ENCODE data around the gene ERAP2. TPM values are rescaled to one million over a fixed set of nuclear protein-coding genes. Genes with fewer than 3 reads are reported as not detected.

Gene ERAP2
- total RNA-seq, 2 experiments from 2014 or later: 43.0 to 44.5 TPM

DNA sequence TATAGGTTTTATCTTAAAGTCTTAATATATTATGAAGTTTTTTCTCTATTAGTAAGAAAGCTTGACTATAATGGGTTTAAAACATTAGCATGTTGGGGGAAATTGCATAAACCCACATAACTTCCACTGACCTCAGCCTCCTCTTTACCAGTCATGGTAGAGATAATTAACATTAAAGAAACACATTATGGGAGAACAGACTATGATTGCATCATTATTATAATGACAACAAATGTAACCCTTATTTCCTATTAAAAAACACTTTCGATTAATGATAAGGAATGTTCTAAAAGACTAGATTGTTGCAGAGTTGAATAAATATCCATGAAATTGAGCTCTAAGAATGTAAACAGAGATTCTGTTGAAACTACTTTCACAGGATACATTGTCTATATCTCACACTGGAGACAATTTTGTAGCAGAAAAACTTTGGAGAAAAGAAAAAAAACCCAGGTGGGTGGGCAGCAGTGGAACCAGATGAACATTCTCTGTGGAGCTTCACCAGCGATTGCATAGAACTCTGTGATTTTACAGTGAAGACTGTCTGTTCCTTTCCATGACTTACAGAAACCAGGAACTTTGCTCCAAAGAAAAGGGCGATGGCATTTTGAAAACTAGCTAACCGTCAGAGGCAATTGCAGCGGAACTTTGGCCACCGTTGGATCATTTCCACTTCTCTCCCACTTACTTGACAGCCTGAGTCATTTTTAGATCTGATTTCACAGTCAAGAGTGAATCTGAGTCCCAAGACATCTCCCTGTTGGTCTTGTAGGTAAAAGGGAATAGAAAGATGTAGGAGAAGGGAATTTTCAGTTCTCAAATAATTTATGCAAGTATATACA, 21.0 kb upstream of the ERAP2 start:
- CTCF ChIA-PET: interaction anchor here (1.1 to 1.5 kb wide), 2 partner anchors 10 to 14 kb away, joined by 3 to 7 read pairs; no protein-coding TSS in a partner anchor
- intact Hi-C loops (cut with micrococcal nuclease): no loop called here
- H3K9me3 Mint-ChIP-seq: no peaks in the 10 kb centered on the region
- DNase-seq (no peak), ATAC-seq (no peak)
- H3K36me3 Mint-ChIP-seq (ENCODE audit: low read depth): no peaks in the 10 kb centered on the region
- H3K27ac Mint-ChIP-seq: no peak overlapping the region
- POLR2A ChIA-PET: interaction anchor here (1.1 kb wide), 1 partner anchor 47 kb away, joined by 3 read pairs; no protein-coding TSS in a partner anchor
- no peaks in the 10 kb centered on the region for H3K4me1 Mint-ChIP-seq (ENCODE audit: low read depth)
- TF ChIP-seq CTCF (IDR thresholded peaks at IDR 0.05): no peak
- no peaks in the 10 kb centered on the region for H3K27me3 Mint-ChIP-seq
- no peak overlapping the region for H3K4me3 Mint-ChIP-seq

DNA sequence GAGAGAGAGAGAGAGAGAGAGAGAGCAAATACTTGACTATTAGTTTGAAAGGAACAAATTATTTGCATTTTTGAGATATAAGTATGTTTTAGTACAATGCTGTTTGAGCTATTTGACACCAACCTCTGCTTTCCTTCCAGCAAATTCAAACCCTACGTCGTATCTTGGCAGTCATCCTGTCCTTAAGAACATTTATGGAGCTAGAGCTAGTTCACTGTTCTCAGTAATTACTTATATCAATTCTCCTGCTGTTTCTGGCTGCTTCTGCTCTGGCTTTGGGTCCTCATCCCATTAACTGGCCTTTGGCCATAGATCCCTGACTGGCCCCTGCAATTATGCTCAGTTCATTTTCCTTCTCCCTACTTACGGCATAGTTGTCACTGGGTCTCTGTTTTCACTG, 19.9 kb upstream of the ERAP2 start:
- TF ChIP-seq CTCF (IDR thresholded peaks at IDR 0.05): no peak
- Mint-ChIP-seq H3K36me3 (ENCODE audit: low read depth) (no peaks in the 10 kb centered on the region), H3K27me3 (no peaks in the 10 kb centered on the region), H3K4me1 (ENCODE audit: low read depth) (peaks cover 5% of the 10 kb centered on the region), H3K9me3 (no peaks in the 10 kb centered on the region), H3K4me3 (no peak overlapping the region), H3K27ac (no peak overlapping the region)
- CTCF ChIA-PET: interaction anchor here (0.8 to 4.0 kb wide), 3 partner anchors 8 to 17 kb away, joined by 3 to 22 read pairs (median 3); no protein-coding TSS in a partner anchor
- DNase-seq: no peak
- POLR2A ChIA-PET: no interaction called here
- intact Hi-C loops (cut with micrococcal nuclease): no loop called here
- ATAC-seq: no peak

DNA sequence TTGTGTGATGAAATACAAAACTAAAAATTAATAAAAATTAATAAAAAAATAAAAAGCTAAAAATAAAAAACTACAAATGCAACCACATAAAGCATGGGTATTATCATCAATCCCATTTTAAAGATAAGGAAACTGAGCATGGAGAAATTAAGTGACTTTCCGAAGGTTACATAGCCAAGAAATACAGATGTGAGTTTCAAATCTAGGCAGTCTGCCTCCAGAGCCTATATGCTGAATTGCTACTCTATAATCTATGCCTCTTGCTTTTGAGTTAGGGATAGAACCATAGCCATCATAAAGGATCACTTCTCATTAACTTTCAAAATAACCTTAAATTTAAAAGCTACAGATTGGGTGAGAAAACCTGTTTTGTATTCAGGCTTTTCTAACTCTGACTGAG, 18.8 kb upstream of the ERAP2 start:
- H3K9me3 Mint-ChIP-seq: no peaks in the 10 kb centered on the region
- TF ChIP-seq CTCF (IDR thresholded peaks at IDR 0.05): no peak
- ChIA-PET CTCF (interaction anchor here (1.0 to 4.0 kb wide), 6 partner anchors 11 to 304 kb away, joined by 3 to 22 read pairs (median 4); no protein-coding TSS in a partner anchor), POLR2A (interaction anchor here (0.7 kb wide), 1 partner anchor 24 kb away, joined by 3 read pairs; no protein-coding TSS in a partner anchor)
- no peak overlapping the region for H3K4me3 Mint-ChIP-seq
- no peak for DNase-seq
- H3K27me3 Mint-ChIP-seq: no peaks in the 10 kb centered on the region
- no peak overlapping the region for H3K27ac Mint-ChIP-seq
- ATAC-seq: no peak
- intact Hi-C loops (cut with micrococcal nuclease): no loop called here
- H3K4me1 Mint-ChIP-seq (ENCODE audit: low read depth): peaks cover 5% of the 10 kb centered on the region
- H3K36me3 Mint-ChIP-seq (ENCODE audit: low read depth): no peaks in the 10 kb centered on the region

DNA sequence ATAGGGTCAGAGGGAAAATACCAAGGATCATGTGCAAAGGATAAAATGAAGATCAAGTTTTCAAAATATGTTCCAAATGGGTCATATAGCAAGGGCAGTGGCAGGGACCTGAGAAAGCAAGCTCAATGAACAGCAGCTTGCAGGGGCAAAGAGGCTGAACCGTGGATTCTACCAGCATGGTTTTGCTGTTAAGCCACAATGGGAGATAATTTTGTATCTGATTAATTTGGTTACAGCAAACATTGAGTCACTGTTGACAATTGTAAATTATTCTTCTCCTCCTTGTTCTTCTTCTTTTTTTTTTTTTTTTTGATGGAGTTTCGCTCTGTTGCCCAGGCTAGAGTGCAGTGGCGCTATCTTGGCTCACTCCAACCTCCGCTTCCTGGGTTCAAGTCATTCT, 18.4 kb upstream of the ERAP2 start:
- ATAC-seq (no peak), DNase-seq (no peak)
- H3K9me3 Mint-ChIP-seq: no peaks in the 10 kb centered on the region
- H3K27me3 Mint-ChIP-seq: no peaks in the 10 kb centered on the region
- no peak for TF ChIP-seq CTCF (IDR thresholded peaks at IDR 0.05)
- H3K27ac Mint-ChIP-seq: no peak overlapping the region
- peaks cover 7% of the 10 kb centered on the region for H3K4me1 Mint-ChIP-seq (ENCODE audit: low read depth)
- no peaks in the 10 kb centered on the region for H3K36me3 Mint-ChIP-seq (ENCODE audit: low read depth)
- intact Hi-C loops (cut with micrococcal nuclease): no loop called here
- ChIA-PET CTCF (interaction anchor here (1.0 to 4.0 kb wide), 7 partner anchors 11 to 304 kb away, joined by 3 to 22 read pairs (median 4); partner anchors contain the start of gene LIX1), POLR2A (interaction anchor here (0.7 kb wide), 1 partner anchor 25 kb away, joined by 3 read pairs; no protein-coding TSS in a partner anchor)
- H3K4me3 Mint-ChIP-seq: no peak overlapping the region

DNA sequence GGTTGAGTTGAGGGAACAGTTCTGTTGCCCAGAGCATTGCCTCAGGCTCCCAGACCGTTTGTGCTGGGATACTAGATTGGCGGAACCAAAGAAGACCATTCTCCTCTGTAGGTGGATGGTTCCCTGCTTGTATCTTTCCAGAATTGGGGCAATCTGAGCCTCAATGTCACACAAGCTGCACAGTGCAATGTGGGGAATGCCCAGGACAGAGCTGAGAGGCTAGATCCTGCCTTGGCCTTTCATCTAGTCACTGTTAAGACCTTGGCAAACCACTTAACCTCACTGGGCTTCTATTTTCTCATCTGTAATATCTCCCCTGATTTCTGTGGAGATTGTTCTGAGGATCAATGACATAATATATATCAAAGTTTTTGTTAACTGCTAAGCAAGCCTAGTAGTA, 16.9 kb upstream of the ERAP2 start:
- Mint-ChIP-seq H3K9me3 (no peaks in the 10 kb centered on the region), H3K4me1 (ENCODE audit: low read depth) (peaks cover 9% of the 10 kb centered on the region), H3K27ac (no peak overlapping the region), H3K36me3 (ENCODE audit: low read depth) (no peaks in the 10 kb centered on the region), H3K27me3 (no peaks in the 10 kb centered on the region), H3K4me3 (no peak overlapping the region)
- intact Hi-C loops (cut with micrococcal nuclease): no loop called here
- ATAC-seq (no peak), DNase-seq (no peak)
- POLR2A ChIA-PET: interaction anchor here (0.5 kb wide), 1 partner anchor 250 kb away, joined by 3 read pairs; no protein-coding TSS in a partner anchor
- CTCF ChIA-PET: interaction anchor here (1.2 to 4.0 kb wide), 3 partner anchors 9 to 304 kb away, joined by 3 to 22 read pairs (median 4); partner anchors contain the start of gene LIX1
- TF ChIP-seq CTCF (IDR thresholded peaks at IDR 0.05): no peak

All from activated CD8-positive, alpha-beta T cell treated with anti-CD3 and anti-CD28 coated beads for 36 hours (primary cell).